Endodermal cell (in vitro differentiated cells): ENCODE data around the gene SLFN5. TPM values are rescaled to one million over a fixed set of nuclear protein-coding genes. Genes with fewer than 3 reads are reported as not detected.
A peak's percentile ranks its signal among the peaks of the same experiment; 100 is the strongest.

Source experiments
- DNase-seq: peaks from one replicate; pipeline ENCODE4 v3.0.0-alpha.2; 2017
- H3K27ac ChIP-seq: 2 replicates; pipeline ENCODE4 v1.5.1; 2013; ENCODE audit warnings: mild to moderate bottlenecking, low read depth, low read length, moderate library complexity
- H3K27me3 ChIP-seq: 2 replicates; pipeline ENCODE4 v1.6.1; 2013; ENCODE audit warnings: mild to moderate bottlenecking, low read length, moderate library complexity; ENCODE audit not compliant: insufficient read depth, control insufficient read depth, poor library complexity, severe bottlenecking
- H3K36me3 ChIP-seq: 2 replicates; pipeline ENCODE4 v1.7.0; 2013; ENCODE audit warnings: mild to moderate bottlenecking, low read length, moderate library complexity; ENCODE audit not compliant: control insufficient read depth, insufficient read depth
- H3K4me1 ChIP-seq: one replicate; pipeline ENCODE4 v1.7.0; 2013; ENCODE audit warnings: low read length; ENCODE audit not compliant: control insufficient read depth, insufficient read depth
- H3K4me3 ChIP-seq: 2 replicates; pipeline ENCODE4 v1.5.1; 2013; ENCODE audit warnings: mild to moderate bottlenecking, low read length, moderate library complexity
- H3K9ac ChIP-seq: 2 replicates; pipeline ENCODE4 v1.6.1; 2013; ENCODE audit warnings: mild to moderate bottlenecking, low read length, moderate library complexity; ENCODE audit not compliant: poor library complexity, severe bottlenecking; ENCODE audit errors: extremely low read depth
- H3K9me3 ChIP-seq: 2 replicates; pipeline ENCODE4 v1.6.1; 2013; ENCODE audit warnings: mild to moderate bottlenecking, low read length, moderate library complexity; ENCODE audit not compliant: control insufficient read depth
- H3K27ac Mint-ChIP-seq: 2 replicates; pipeline ENCODE4 v1.8.0; 2020; ENCODE audit warnings: mixed read lengths
- H3K27me3 Mint-ChIP-seq: 2 replicates; pipeline ENCODE4 v1.8.0; 2021; ENCODE audit warnings: mild to moderate bottlenecking, mixed read lengths; ENCODE audit not compliant: insufficient read depth
- H3K36me3 Mint-ChIP-seq: 2 replicates; pipeline ENCODE4 v1.8.0; 2020; ENCODE audit warnings: low read depth, mixed read lengths
- H3K4me1 Mint-ChIP-seq: 2 replicates; pipeline ENCODE4 v1.8.0; 2020; ENCODE audit warnings: mixed read lengths
- H3K4me3 Mint-ChIP-seq: 2 replicates; pipeline ENCODE4 v1.8.0; 2020; ENCODE audit warnings: mild to moderate bottlenecking, moderate library complexity, mixed read lengths
- H3K9me3 Mint-ChIP-seq: 2 replicates; pipeline ENCODE4 v1.8.0; 2020; ENCODE audit warnings: mild to moderate bottlenecking, mixed read lengths
- CTCF ChIP-seq: fragments of 200-600 bp; sonication (generic); conservative IDR thresholded peaks from 2 replicates; pipeline ENCODE4 v1.5.0; 2021; ENCODE audit warnings: antibody characterized with exemption, mild to moderate bottlenecking
- WGBS, 2 experiments: methylation state at CpG; one replicate each; pipeline versions ENCODE4 v1.1.5 to v1.1.7; 2013; ENCODE audit warnings: missing lambda C conversion rate in 2 of 2, mixed read lengths in 1 of 2; ENCODE audit not compliant: insufficient coverage in 1 of 2, insufficient read length in 1 of 2; 5-methylcytosine and 5-hydroxymethylcytosine counted together
- total RNA-seq, 2 donors: library from RNA; stranded (reverse); fragmentation: NEBNext Ultra II Directional in 1 of 2; extraction: Animal tissue kit (Norgen Biotek cat#: 25700) in 1 of 2; gene quantifications; 2 replicates in 1 of 2; 3 replicates in 1 of 2; pipeline ENCODE4 v1.2.1, GENCODE V29; 2021

SLFN5 gene
- total RNA-seq, 2 donors from 2014 or later, result 12.4 TPM

- no peak overlapping the region for H3K9ac ChIP-seq
- H3K9me3 ChIP-seq, result no peaks in the 10 kb centered on the region
- H3K4me1 ChIP-seq, result peaks cover 2% of the 10 kb centered on the region
- peak overlapping the region; percentile 66 for H3K4me3 Mint-ChIP-seq
- no peak overlapping the region for H3K4me3 ChIP-seq
- H3K27me3 ChIP-seq, result no peaks in the 10 kb centered on the region
- H3K27me3 Mint-ChIP-seq, result peaks cover 15% of the 10 kb centered on the region
- no peaks in the 10 kb centered on the region for H3K36me3 ChIP-seq
- 84 to 86% methylated on average over 5 to 9 of the region's 9 CpGs for WGBS, 2 experiments
- peak overlapping the region; percentile 13 for H3K27ac Mint-ChIP-seq
- H3K9me3 Mint-ChIP-seq, result no peaks in the 10 kb centered on the region
- H3K36me3 Mint-ChIP-seq, result no peaks in the 10 kb centered on the region
- H3K4me1 Mint-ChIP-seq, result peaks cover 24% of the 10 kb centered on the region
- peak; percentile 66 for DNase-seq
- no peak overlapping the region for H3K27ac ChIP-seq
- no peak for TF ChIP-seq CTCF
Measured at GRCh38 chr17:35314415-35315216, 71.7 kb downstream of the SLFN5 start.

GRCh38 chr17:35315283-35315682 is 72.4 kb downstream of the SLFN5 start:
- peaks cover 24% of the 10 kb centered on the region for H3K4me1 Mint-ChIP-seq
- DNase-seq, result peak; percentile 47
- WGBS, 2 experiments, result 61 to 76% methylated on average over 3 to 5 of the region's 5 CpGs

DNA sequence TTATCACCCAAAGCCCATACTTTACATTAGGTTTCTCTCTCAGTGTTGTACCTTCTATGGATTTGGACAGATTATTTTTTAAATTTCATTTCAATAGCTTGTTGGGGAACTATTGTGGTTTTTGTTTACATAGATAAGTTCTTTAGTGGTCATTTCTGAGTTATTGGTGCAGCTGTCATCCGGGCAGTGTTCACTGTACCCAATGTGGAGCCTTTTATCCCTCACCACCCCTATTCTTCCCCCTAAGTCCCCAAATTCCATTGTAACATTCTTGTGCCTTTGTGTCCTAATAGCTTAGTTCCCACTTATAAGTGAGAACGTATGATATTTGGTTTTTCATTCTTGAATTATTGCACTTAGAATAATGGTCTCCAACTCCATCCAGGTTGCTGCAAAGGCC is 73.1 kb downstream of the SLFN5 start:
- Histone ChIP-seq H3K4me1 (peaks cover 2% of the 10 kb centered on the region), H3K9ac (no peak overlapping the region), H3K36me3 (no peaks in the 10 kb centered on the region), H3K4me3 (no peak overlapping the region), H3K9me3 (no peaks in the 10 kb centered on the region), H3K27me3 (no peaks in the 10 kb centered on the region), H3K27ac (no peak overlapping the region)
- Mint-ChIP-seq H3K36me3 (no peaks in the 10 kb centered on the region), H3K4me3 (no peak overlapping the region), H3K4me1 (peaks cover 24% of the 10 kb centered on the region), H3K27me3 (peaks cover 15% of the 10 kb centered on the region), H3K9me3 (no peaks in the 10 kb centered on the region), H3K27ac (no peak overlapping the region)
- 88% methylated on average over 2 of the region's 2 CpGs; no CpG with 5 or more reads in 1 of the 2 experiments for WGBS, 2 experiments
- TF ChIP-seq CTCF, result no peak
- no peak for DNase-seq

More at GRCh38 chr17:35315283-35315682, 72.4 kb downstream of the SLFN5 start:
- no peaks in the 10 kb centered on the region for H3K27me3 ChIP-seq
- no peaks in the 10 kb centered on the region for H3K36me3 Mint-ChIP-seq
- H3K27ac Mint-ChIP-seq, result peak overlapping the region; percentile 13
- TF ChIP-seq CTCF, result no peak
- no peaks in the 10 kb centered on the region for H3K9me3 Mint-ChIP-seq
- no peaks in the 10 kb centered on the region for H3K9me3 ChIP-seq
- no peak overlapping the region for H3K27ac ChIP-seq
- H3K27me3 Mint-ChIP-seq, result peaks cover 15% of the 10 kb centered on the region
- peaks cover 2% of the 10 kb centered on the region for H3K4me1 ChIP-seq
- no peaks in the 10 kb centered on the region for H3K36me3 ChIP-seq
- H3K4me3 ChIP-seq, result no peak overlapping the region
- H3K4me3 Mint-ChIP-seq, result no peak overlapping the region
- H3K9ac ChIP-seq, result no peak overlapping the region
